ENCODE data around the gene PLXNA2. TPM values are rescaled to one million over a fixed set of nuclear protein-coding genes. Genes with fewer than 3 reads are reported as not detected.
A peak's percentile ranks its signal among the peaks of the same experiment; 100 is the strongest.

The PLXNA2 gene
- total and polyA plus RNA-seq, 2 of the 13 experiments (the other 11 are each of a cell fraction or from before 2014, with no cell fraction given) = 1.1 to 2.1 TPM

GRCh38 chr1:208006258-208006920 is 237.8 kb downstream of the PLXNA2 start:
- CTCF ChIA-PET (ENCODE audit: low intra/inter-chr PET ratio, low total read pairs) = no interaction called here
- TF ChIP-seq ZZZ3 (CRISPR knock-in tag; IDR thresholded peaks at IDR 0.05; ENCODE audit: borderline replicate concordance) (no peak), LCORL (IDR thresholded peaks at IDR 0.05) (0 out of 2 replicates have a peak, but pooled peaks have one; percentile 18), LCORL (CRISPR knock-in tag; IDR thresholded peaks at IDR 0.05) (no peak)
- FAIRE-seq (no peak), DNase-seq (ENCODE audit: low spot score) (no peak), ATAC-seq (no peak)
- POLR2A ChIA-PET = no interaction called here
- H3K36me3 ChIP-seq (replicated peaks in 1 of 2; ENCODE audit: control insufficient read depth in 1 of 2, insufficient read depth in 2 of 2, low read length in 2 of 2) = no peaks in the 10 kb centered on the region
- H3K4me1 ChIP-seq (ENCODE audit: insufficient read depth, low read length) = no peaks in the 10 kb centered on the region
- no peak overlapping the region for H3K4me2 ChIP-seq (ENCODE audit: low read depth, low read length)
- no peak overlapping the region for H3K4me3 ChIP-seq (replicated peaks in 1 of 3; ENCODE audit: insufficient read depth in 1 of 3, low read depth in 2 of 3, low read length in 3 of 3)
- no peaks in the 10 kb centered on the region for H3K9me3 ChIP-seq (ENCODE audit: low read length)
- peaks cover 0 to 6% of the 10 kb centered on the region in 2 experiments; a peak in 2 of 5 replicates for H3K27me3 ChIP-seq (ENCODE audit: control insufficient read depth in 1 of 2, insufficient read depth in 2 of 2, low read length in 2 of 2)
- no peak overlapping the region for H3K9ac ChIP-seq (ENCODE audit: insufficient read depth, low read depth, low read length)
- no peak overlapping the region for H2AFZ ChIP-seq (ENCODE audit: low read length)
- in situ Hi-C loops (cut with HindIII; ENCODE audit: extremely low pct_ligation_motif_present, low pct_unique_long_range_greater_than_20kb) (loop anchor here (25.0 kb wide), 2 partner anchors 631 to 1206 kb away; no protein-coding TSS in a partner anchor), intact Hi-C loops (cut with micrococcal nuclease; ENCODE audit: unreplicated experiment) (no loop called here)
- no peak overlapping the region for H3K27ac ChIP-seq (ENCODE audit: extremely low read length, insufficient read depth, low read length)
- no peaks in the 10 kb centered on the region for H4K20me1 ChIP-seq (ENCODE audit: insufficient read depth, low read length)
- 5% methylated on average over 2 of the region's 2 CpGs for WGBS (ENCODE audit: low lambda C conversion rate)
- no peaks in the 10 kb centered on the region for H3K79me2 ChIP-seq (ENCODE audit: insufficient read depth, low read length)
- BruUV-seq (replicated peaks) = no TSS peak

- in situ Hi-C loops (cut with HindIII; ENCODE audit: extremely low pct_ligation_motif_present, low pct_unique_long_range_greater_than_20kb) = loop anchor here (25.0 kb wide), 2 partner anchors 632 to 1207 kb away; no protein-coding TSS in a partner anchor
- Histone ChIP-seq H3K36me3 (replicated peaks in 1 of 2; ENCODE audit: control insufficient read depth in 1 of 2, insufficient read depth in 2 of 2, low read length in 2 of 2) (no peaks in the 10 kb centered on the region), H3K4me2 (ENCODE audit: low read depth, low read length) (no peak overlapping the region), H4K20me1 (ENCODE audit: insufficient read depth, low read length) (no peaks in the 10 kb centered on the region), H3K9ac (ENCODE audit: insufficient read depth, low read depth, low read length) (no peak overlapping the region), H3K27me3 (ENCODE audit: control insufficient read depth in 1 of 2, insufficient read depth in 2 of 2, low read length in 2 of 2) (peaks cover 0 to 6% of the 10 kb centered on the region in 2 experiments; a peak in 2 of 5 replicates), H3K79me2 (ENCODE audit: insufficient read depth, low read length) (no peaks in the 10 kb centered on the region), H3K27ac (ENCODE audit: extremely low read length, insufficient read depth, low read length) (no peak overlapping the region), H3K4me3 (replicated peaks in 1 of 3; ENCODE audit: insufficient read depth in 1 of 3, low read depth in 2 of 3, low read length in 3 of 3) (no peak overlapping the region), H2AFZ (ENCODE audit: low read length) (no peak overlapping the region), H3K4me1 (ENCODE audit: insufficient read depth, low read length) (no peaks in the 10 kb centered on the region), H3K9me3 (ENCODE audit: low read length) (no peaks in the 10 kb centered on the region)
- ChIA-PET CTCF (ENCODE audit: low intra/inter-chr PET ratio, low total read pairs) (no interaction called here), POLR2A (no interaction called here)
- DNase-seq (ENCODE audit: low spot score) (no peak), ATAC-seq (no peak), FAIRE-seq (no peak)
- 0% methylated on average over 3 of the region's 3 CpGs for WGBS (ENCODE audit: low lambda C conversion rate)
- intact Hi-C loops (cut with micrococcal nuclease; ENCODE audit: unreplicated experiment) = no loop called here
- no TSS peak for BruUV-seq (replicated peaks)
- TF ChIP-seq HNRNPH1 (optimal IDR thresholded peaks at IDR 0.05; ENCODE audit: low read depth, low read length) (no peak), ZNF496 (CRISPR knock-in tag; IDR thresholded peaks at IDR 0.05; ENCODE audit: insufficient replicate concordance) (no peak), ZNF281 (CRISPR knock-in tag; IDR thresholded peaks at IDR 0.05; ENCODE audit: borderline replicate concordance) (no peak), ZNF710 (CRISPR knock-in tag; IDR thresholded peaks at IDR 0.05; ENCODE audit: borderline replicate concordance) (no peak), MNT (IDR thresholded peaks at IDR 0.05) (no peak)
Measured at GRCh38 chr1:208004851-208005250, 239.3 kb downstream of the PLXNA2 start.

Measured in HepG2 (cell line).